Measurements from ENCODE around the gene GGT5.
"Not testable (repeated sequence)": the region's sequence is repeated elsewhere in the genome, so short reads cannot be mapped to it uniquely, and the experiment has no call there.

GGT5 gene

DNA sequence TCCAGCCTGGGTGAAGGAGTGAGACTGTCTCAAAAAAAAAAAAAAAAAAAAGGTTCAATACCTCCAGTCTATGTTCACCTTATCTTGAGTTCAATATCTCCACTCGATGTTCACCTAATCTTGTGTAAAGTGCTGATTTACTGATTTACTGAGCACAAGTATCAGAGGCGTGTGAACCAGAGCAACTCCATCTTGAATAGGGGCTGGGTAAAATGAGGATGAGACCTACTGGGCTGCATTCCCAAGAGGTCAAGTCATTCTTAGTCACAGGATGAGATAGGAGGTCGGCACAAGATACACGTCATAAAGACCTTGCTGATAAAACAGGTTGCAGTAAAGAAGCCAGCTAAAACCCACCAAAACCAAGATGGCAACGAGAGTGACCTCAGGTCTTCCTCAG is 41.0 kb downstream of the GGT5 start:
- not testable (repeated sequence) for DNase-seq (ENCODE audit: low read depth, low spot score)

- no peak for DNase-seq (ENCODE audit: low read depth, low spot score)
These were observed 42.9 kb downstream of the GGT5 start for GRCh38 chr22:24201681-24202614.

- DNase-seq (ENCODE audit: low read depth, low spot score) = no peak
These were observed 44.2 kb downstream of the GGT5 start for GRCh38 chr22:24200619-24201212.

- DNase-seq (ENCODE audit: low read depth, low spot score) = no peak
These were observed 46.2 kb downstream of the GGT5 start for GRCh38 chr22:24198682-24199052.

GRCh38 chr22:24191893-24192292 is 53.0 kb downstream of the GGT5 start:
- DNase-seq (ENCODE audit: low read depth, low spot score) = no peak

DNA sequence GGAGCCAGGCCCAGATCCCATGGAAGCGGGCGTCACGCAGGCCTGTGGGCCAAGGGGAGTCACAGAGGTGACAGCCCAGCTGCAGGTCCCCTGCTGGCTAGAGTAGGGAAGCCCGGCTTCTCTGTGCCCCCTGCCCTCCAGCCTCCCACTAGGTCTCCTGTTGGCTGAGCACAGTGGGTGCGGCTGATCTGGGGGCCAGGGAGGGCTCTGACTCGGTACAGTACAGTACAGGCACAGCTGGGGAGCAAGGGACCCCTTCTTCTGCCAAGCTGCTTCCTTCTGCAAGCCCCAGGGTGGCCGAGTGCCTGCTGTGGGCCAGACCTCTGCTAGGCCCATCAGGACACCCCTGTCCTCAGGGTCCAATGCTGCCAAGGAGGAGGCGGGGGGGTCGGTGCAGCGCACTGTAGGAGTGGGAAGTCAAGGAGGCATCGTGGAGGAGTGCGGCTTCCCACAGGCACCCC is 53.5 kb downstream of the GGT5 start:
- no peak for DNase-seq (ENCODE audit: low read depth, low spot score)

DNA sequence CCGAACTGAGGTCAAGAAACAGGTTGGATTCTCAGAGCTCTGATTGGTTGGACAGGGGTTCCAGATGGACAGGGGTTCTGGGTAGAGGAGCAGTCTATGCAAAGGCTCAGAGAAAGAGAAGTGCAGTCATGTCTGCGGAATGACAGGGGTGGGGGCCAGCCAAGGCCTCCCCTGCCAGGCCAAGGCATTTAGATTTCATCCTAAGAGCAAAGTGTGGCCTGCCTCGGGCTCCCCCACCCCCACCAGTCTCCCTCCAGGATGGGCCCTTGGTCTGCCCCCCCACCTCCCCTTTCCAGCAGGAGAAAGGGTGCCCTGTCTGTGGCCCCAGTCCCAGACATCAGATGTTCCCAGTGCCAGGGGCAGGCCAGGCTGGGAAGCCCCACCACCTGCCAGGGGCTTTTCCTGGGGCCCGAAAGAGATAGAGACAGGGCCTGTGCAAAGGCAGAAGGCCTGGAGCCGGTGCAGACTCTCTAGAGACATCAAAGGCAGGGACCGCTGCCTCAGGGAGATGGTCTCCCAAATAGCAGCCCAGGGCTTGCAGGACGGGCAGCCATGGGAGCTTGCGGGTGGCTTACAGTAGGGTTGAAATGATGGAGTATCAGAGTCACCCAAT is 54.2 kb downstream of the GGT5 start:
- DNase-seq (ENCODE audit: low read depth, low spot score) = no peak

GRCh38 chr22:24190159-24190540 is 54.7 kb downstream of the GGT5 start:
- no peak for DNase-seq (ENCODE audit: low read depth, low spot score)

DNA sequence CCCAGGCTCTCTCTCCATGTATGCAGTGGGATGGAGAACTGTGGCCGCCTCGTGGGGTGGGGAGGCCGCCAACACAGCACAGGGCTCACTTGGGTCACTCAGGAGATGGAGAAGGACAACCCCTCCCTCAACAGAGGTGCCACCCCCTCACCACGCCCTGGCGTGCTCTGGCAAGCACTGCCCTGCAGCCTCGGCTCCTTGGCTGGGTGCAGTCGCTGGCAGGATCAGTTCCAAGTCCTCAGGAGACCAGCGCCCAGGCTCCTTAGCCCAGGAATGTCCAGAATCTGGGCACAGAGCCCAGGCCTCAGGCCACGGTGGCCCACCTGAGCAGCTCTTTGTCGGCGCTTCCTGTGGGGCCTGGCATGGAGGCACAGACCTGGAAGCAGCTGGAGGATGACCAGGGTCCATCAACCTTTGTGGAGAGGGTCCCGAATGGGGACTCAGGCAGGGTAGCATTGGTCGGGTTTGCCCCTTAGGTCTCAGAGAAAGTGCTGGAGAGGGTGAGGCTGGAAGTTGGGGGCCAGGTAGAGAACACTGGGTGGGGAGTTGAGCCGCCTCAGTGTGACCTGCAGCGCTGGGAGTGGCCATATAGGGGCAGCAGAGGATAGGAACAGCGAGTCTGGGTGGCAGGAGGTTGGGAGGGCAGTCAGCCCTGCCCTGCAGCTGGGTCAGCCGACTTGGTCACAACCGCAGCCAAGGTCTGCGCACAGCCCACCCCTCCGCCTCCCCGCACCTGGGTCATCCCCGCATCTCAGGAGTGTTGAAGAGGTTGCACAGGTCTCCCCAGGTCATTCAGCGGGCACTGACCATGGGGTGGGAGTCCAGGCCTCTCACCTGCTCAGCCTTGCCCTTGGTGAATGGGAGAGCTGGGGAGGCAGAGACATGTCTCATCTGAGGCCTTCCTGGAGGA is 55.4 kb downstream of the GGT5 start:
- DNase-seq (ENCODE audit: low read depth, low spot score) = no peak

- no peak for DNase-seq (ENCODE audit: low read depth, low spot score)
These were observed 56.1 kb downstream of the GGT5 start for GRCh38 chr22:24188705-24189248.

DNA sequence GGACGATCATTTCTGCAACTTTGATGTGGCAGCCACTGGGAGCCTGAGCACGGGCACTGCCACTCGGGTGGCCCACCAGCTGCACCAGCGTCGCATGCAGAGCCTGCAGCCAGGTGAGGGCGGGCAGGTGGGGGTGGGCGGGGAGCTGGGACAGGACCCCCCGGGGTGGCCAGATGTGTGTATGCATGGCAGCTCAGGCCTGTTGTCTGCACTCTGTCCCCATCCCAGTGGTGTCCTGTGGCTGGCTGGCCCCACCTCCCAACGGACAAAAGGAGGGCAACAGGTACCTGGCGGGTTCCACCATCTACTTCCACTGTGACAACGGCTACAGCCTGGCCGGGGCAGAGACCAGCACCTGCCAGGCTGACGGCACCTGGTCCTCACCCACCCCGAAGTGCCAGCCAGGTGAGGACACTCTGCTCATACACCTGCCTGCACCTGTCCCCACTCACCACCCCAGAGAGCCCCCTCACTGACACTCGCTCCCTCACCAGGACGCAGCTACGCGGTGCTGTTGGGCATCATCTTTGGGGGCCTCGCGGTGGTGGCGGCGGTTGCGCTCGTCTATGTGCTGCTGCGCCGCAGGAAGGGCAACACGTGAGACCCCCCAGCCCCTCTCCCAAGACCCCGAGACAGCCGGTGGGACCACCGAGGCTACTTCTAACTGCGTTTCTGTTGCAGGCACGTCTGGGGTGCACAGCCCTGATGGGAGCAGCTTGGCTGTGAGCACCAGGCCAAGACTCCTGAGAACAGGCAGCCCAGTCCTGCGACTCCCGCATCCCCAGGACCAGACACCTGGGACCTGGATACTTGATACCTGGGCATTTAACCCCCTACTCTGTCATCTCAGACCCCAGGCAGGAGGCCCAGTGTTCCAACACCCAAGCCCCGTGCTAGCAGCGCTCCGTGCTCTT is 56.9 kb downstream of the GGT5 start:
- DNase-seq (ENCODE audit: low read depth, low spot score) = no peak

GRCh38 chr22:24186892-24187670 is 57.8 kb downstream of the GGT5 start:
- no peak for DNase-seq (ENCODE audit: low read depth, low spot score)

DNA sequence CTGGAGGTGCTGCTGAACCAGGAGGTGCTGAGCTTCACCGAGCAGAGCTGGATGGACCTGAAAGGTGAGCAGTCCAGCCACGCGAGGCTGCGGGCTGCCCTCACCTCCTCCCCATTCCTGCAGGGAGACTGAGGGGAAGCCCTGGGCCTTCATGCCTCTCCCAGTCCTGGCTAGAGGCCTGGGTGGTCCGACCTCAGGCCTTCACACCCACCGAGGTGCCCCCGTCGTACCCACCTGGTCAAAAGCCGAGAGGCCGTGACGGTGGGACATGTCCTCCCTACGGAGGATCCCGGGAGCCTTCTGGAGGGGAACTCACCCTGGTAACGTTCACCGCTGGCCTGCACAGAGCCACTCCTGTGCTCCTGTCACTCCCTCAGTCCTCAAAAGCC is 58.5 kb downstream of the GGT5 start:
- DNase-seq (ENCODE audit: low read depth, low spot score) = no peak

DNA sequence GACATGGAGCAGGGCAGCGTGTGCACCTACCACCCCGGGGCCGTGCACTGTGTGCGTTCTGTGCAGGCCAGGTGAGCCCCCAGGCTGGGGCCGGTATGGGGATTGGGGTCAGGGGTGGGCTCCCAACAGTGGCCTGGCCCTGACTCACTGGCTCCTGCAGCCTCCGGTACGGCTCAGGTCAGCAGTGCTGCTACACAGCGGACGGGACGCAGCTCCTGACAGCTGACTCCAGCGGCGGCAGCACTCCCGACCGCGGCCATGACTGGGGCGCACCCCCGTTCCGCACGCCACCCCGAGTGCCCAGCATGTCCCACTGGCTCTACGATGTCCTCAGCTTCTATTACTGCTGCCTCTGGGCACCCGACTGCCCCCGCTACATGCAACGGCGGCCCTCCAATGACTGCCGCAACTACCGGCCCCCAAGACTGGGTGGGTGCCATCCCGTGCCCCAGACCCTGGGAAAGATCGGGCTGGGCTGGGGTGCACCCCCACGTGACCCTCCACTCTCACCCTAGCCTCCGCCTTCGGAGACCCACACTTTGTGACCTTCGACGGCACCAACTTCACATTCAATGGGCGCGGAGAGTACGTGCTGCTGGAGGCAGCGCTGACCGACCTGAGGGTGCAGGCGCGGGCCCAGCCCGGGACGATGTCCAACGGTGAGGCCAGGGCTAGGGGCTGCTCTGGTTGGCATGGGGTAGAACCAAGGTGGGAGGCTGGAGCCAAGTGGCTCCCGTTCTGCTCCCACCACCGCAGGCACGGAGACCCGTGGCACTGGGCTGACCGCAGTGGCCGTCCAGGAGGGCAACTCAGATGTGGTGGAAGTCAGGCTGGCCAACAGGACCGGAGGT is 59.2 kb downstream of the GGT5 start:
- DNase-seq (ENCODE audit: low read depth, low spot score) = no peak

DNA sequence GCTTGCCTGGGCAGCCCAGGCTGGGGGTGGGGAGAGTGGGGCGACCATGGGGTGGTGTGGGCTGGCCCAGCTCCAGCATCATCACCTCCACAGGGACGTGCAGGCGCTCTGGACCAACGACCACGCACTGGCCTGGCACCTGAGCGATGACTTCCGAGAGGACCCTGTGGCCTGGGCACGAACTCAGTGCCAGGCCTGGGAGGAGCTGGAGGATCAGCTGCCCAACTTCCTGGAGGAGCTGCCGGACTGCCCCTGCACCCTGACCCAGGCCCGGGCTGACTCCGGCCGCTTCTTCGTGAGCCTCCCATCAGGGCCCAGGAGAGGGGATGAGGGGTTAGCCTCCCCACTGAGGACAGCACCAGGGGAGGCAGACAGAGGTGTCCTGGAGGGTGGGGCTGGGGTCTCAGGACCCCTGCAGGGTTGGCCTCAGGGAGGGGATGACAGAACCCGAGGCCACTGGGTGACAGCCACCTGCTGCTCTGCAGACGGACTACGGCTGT is 59.8 kb downstream of the GGT5 start:
- no peak for DNase-seq (ENCODE audit: low read depth, low spot score)

DNA sequence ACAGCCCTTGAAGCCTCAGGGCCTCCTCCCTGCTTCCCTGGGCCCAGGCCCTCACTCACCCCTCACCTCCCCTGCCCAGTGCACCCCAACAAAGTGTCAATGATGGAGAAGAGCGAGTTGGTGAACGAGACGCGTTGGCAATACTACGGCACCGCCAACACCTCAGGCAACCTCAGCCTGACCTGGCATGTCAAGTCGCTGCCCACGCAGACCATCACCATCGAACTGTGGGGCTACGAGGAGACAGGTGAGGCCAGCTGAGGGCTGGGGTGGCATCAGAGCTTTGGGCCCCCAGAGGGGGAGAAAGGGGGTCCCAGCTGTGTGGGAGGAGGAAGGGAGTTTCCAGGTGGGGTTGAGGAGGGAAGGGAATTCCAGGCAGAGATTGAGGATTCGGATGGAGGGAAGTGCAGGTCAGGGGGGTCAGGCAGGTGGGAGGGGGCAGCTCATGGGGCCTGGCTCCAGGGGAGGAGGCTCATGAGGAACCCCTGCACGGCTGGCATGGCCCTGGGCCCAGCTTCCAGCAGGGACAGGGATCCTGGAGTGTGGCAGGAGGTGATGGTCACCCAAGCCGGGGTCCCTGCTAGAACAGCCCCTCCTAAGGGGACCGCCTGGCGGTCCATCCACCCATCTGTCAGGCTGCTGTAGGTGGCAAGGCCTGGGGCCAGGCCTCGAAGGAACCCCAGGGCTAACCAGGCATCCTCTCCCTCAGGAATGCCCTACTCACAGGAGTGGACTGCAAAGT is 60.7 kb downstream of the GGT5 start:
- no peak for DNase-seq (ENCODE audit: low read depth, low spot score)

- DNase-seq (ENCODE audit: low read depth, low spot score) = no peak
These were observed 61.4 kb downstream of the GGT5 start for GRCh38 chr22:24183321-24184031.
